ENCODE results near the gene FKBP2. TPM values are rescaled to one million over a fixed set of nuclear protein-coding genes. Genes with fewer than 3 reads are reported as not detected.

The FKBP2 gene
- total and polyA plus RNA-seq, 2 of the 4 experiments (the other 2 are of a cell fraction) = 36.2 to 76.4 TPM

DNA sequence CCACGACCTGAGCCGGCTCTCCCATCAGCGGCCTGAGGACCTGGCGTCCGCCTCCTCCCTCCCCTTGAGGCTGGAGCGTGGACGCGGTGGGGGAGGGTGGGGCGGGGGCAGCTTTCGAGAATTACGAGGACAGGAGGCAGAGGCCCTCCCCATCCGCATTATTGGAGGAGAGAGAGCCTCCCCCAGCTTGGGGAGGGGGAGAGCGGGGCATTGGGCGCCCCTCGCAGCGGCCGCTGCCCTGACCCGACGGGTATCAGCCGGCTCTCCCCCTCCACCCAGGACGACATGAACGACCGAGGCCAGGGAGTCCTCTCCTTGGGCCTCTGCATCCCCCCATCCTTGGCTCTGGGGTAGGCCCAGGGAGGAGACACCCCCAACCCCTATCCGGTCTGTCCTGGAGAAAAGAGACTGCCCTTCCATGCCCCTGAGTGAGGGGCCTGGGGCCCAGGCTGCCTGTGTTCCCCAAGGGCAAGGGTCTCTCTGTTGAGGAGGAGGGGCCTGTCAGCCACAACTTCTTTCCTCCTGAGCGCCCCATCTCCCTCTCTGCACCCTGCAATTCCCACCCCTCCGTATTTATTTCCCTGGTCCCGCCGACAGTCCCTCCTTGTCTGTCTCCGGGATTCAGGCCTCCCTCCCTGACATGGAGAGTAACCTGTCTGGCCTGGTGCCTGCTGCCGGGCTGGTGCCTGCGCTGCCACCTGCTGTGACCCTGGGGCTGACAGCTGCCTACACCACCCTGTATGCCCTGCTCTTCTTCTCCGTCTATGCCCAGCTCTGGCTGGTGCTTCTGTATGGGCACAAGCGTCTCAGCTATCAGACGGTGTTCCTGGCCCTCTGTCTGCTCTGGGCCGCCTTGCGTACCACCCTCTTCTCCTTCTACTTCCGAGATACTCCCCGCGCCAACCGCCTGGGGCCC, 45.2 kb downstream of the FKBP2 start:
- peak; percentile 0 for ATAC-seq (ENCODE audit: low read depth)
- Histone ChIP-seq H4K20me1 (ENCODE audit: insufficient read depth, low read length) (peaks cover 5% of the 10 kb centered on the region; the same call in 1 of the 2 replicates), H2AK9ac (replicated peaks; ENCODE audit: low read depth, low read length, poor library complexity) (peak overlapping the region; percentile 99), H3K4me1 (ENCODE audit: control insufficient read depth, insufficient read depth, low read length) (peaks cover 8% of the 10 kb centered on the region), H4K91ac (ENCODE audit: insufficient read depth, low read depth, low read length) (peak overlapping the region; percentile 32; the same call in 1 of the 2 replicates), H3K36me3 (ENCODE audit: control insufficient read depth, insufficient read depth, low read length) (peaks cover 6% of the 10 kb centered on the region; the same call in 1 of the 2 replicates), H2BK20ac (ENCODE audit: low read depth, low read length) (no peak overlapping the region), H3K23ac (ENCODE audit: low read depth, low read length) (peak overlapping the region; percentile 87; the same call in 1 of the 2 replicates), H3K4ac (ENCODE audit: low read depth, low read length) (peak overlapping the region; percentile 81), H3K14ac (replicated peaks; ENCODE audit: low read depth, low read length) (peak overlapping the region; percentile 86), H3K4me3 (ENCODE audit: insufficient read depth, low read depth, low read length) (peak overlapping the region; percentile 71), H3K9ac (ENCODE audit: low read depth, low read length) (peak overlapping the region; percentile 75), H2BK120ac (ENCODE audit: low read depth, low read length) (no peak overlapping the region), H3K56ac (ENCODE audit: extremely low read depth, insufficient read depth, low read length) (no peak overlapping the region; the same call in 1 of the 2 replicates), H3K79me1 (ENCODE audit: low read depth in 1 of 2, low read length in 2 of 2) (peaks cover 15 to 39% of the 10 kb centered on the region in 2 experiments), H2BK5ac (ENCODE audit: low read depth, low read length, poor library complexity, severe bottlenecking) (peak overlapping the region; percentile 11), H3K27me3 (ENCODE audit: control insufficient read depth, insufficient read depth, low read length) (peaks cover 11% of the 10 kb centered on the region), H3K4me2 (ENCODE audit: low read depth, low read length) (peak overlapping the region; percentile 82), H3K27ac (ENCODE audit: insufficient read depth, low read length) (peak overlapping the region; percentile 47), H4K8ac (ENCODE audit: low read depth in 2 of 2, low read length in 2 of 2) (peak overlapping the region; percentile 91 to 92; a peak in 3 of 4 replicates), H3K9me1 (ENCODE audit: insufficient read depth, low read length) (peaks cover 5% of the 10 kb centered on the region; the same call in 1 of the 2 replicates), H4K5ac (ENCODE audit: low read depth, low read length) (peak overlapping the region; percentile 37), H2AFZ (replicated peaks; ENCODE audit: low read length, poor library complexity) (peak overlapping the region; percentile 93), H3K18ac (ENCODE audit: low read depth, low read length) (no peak overlapping the region), H2BK15ac (ENCODE audit: low read depth, low read length) (no peak overlapping the region), H2AK5ac (ENCODE audit: low read depth, low read length) (peak overlapping the region; percentile 95), H3K9me3 (ENCODE audit: control insufficient read depth, insufficient read depth, low read length) (no peaks in the 10 kb centered on the region)
- intact Hi-C loops (cut with micrococcal nuclease) = loop anchor here (1.0 kb wide), 1 partner anchor 34 kb away; no protein-coding TSS in a partner anchor
- WGBS, 2 experiments (ENCODE audit: extremely low coverage in 2 of 2, insufficient read length in 1 of 2) = 60% methylated on average over 15 of the region's 40 CpGs; no CpG with 5 or more reads in 1 of the 2 experiments
- ChIA-PET CTCF (interaction anchor here (0.6 kb wide), 1 partner anchor 15 kb away, joined by 3 read pairs; no protein-coding TSS in a partner anchor), POLR2A (ENCODE audit: unreplicated experiment) (no interaction called here)
- DNase-seq = no peak
- no TSS peak for BruUV-seq (replicated peaks)
- dilution Hi-C loops (cut with HindIII; ENCODE audit: low sequenced_read_pairs, unreplicated experiment) = no loop called here
- in situ Hi-C loops (cut with MboI; ENCODE audit: low sequenced_read_pairs) = no loop called here
- TF ChIP-seq CHD1 (IDR thresholded peaks at IDR 0.05; ENCODE audit: low read depth, low read length) = no peak
- TF ChIP-seq, protein P1, sequence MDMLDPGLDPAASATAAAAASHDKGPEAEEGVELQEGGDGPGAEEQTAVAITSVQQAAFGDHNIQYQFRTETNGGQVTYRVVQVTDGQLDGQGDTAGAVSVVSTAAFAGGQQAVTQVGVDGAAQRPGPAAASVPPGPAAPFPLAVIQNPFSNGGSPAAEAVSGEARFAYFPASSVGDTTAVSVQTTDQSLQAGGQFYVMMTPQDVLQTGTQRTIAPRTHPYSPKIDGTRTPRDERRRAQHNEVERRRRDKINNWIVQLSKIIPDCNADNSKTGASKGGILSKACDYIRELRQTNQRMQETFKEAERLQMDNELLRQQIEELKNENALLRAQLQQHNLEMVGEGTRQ (IDR thresholded peaks at IDR 0.05; ENCODE audit: low read depth, low read length) = no peak
- no peak for TF ChIP-seq MXI1 (IDR thresholded peaks at IDR 0.05; ENCODE audit: borderline replicate concordance, low read depth, low read length)
- no peak for TF ChIP-seq CEBPB (IDR thresholded peaks at IDR 0.05; ENCODE audit: low read depth, low read length)
- TF ChIP-seq RAD21 (IDR thresholded peaks at IDR 0.05; ENCODE audit: low read length) = no peak
- no peak for TF ChIP-seq RFX5 (IDR thresholded peaks at IDR 0.05; ENCODE audit: low read depth, low read length)
- no peak; the same call in 1 of the 2 replicates for TF ChIP-seq MAZ (IDR thresholded peaks at IDR 0.05; ENCODE audit: borderline replicate concordance, low read depth, low read length)
- TF ChIP-seq, protein P2, sequence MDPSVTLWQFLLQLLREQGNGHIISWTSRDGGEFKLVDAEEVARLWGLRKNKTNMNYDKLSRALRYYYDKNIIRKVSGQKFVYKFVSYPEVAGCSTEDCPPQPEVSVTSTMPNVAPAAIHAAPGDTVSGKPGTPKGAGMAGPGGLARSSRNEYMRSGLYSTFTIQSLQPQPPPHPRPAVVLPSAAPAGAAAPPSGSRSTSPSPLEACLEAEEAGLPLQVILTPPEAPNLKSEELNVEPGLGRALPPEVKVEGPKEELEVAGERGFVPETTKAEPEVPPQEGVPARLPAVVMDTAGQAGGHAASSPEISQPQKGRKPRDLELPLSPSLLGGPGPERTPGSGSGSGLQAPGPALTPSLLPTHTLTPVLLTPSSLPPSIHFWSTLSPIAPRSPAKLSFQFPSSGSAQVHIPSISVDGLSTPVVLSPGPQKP (IDR thresholded peaks at IDR 0.05; ENCODE audit: borderline replicate concordance, low read depth, low read length) = no peak
- no peak for TF ChIP-seq POLR2A (IDR thresholded peaks at IDR 0.05; ENCODE audit: low read depth, low read length)
- TF ChIP-seq BHLHE40 (IDR thresholded peaks at IDR 0.05; ENCODE audit: low read depth, low read length) = no peak
- no peak for TF ChIP-seq NFE2L2 (IDR thresholded peaks at IDR 0.05; ENCODE audit: low read depth, low read length)
- TF ChIP-seq FOS (IDR thresholded peaks at IDR 0.05; ENCODE audit: low read depth, low read length) = no peak
- TF ChIP-seq, protein P3, sequence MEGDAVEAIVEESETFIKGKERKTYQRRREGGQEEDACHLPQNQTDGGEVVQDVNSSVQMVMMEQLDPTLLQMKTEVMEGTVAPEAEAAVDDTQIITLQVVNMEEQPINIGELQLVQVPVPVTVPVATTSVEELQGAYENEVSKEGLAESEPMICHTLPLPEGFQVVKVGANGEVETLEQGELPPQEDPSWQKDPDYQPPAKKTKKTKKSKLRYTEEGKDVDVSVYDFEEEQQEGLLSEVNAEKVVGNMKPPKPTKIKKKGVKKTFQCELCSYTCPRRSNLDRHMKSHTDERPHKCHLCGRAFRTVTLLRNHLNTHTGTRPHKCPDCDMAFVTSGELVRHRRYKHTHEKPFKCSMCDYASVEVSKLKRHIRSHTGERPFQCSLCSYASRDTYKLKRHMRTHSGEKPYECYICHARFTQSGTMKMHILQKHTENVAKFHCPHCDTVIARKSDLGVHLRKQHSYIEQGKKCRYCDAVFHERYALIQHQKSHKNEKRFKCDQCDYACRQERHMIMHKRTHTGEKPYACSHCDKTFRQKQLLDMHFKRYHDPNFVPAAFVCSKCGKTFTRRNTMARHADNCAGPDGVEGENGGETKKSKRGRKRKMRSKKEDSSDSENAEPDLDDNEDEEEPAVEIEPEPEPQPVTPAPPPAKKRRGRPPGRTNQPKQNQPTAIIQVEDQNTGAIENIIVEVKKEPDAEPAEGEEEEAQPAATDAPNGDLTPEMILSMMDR (conservative IDR thresholded peaks at IDR 0.05; ENCODE audit: low read depth, low read length) = no peak; the same call in 1 of the 2 replicates
